DND-41 (cell line): ENCODE results near the gene THBS4.
A peak's percentile ranks its signal among the peaks of the same experiment; 100 is the strongest.

Source experiments
- ATAC-seq: fragments of 200-7000 bp; cut with Tn5 transposase; 3 replicates; pipeline ENCODE4 v1.9.1; 2021; ENCODE audit warnings: low read depth; ENCODE audit not compliant: insufficient read depth
- DNase-seq: peaks from one replicate; pipeline ENCODE4 v3.0.0-alpha.2; 2020
- H2AFZ ChIP-seq: 2 replicates; pipeline ENCODE4 v1.6.0; 2012; ENCODE audit warnings: low read depth, low read length
- H3K27ac ChIP-seq: 2 replicates; pipeline ENCODE4 v1.5.1; 2012; ENCODE audit warnings: low read length, inconsistent platforms
- H3K27me3 ChIP-seq: fragments of 200-600 bp; sonication (generic); 2 replicates; pipeline ENCODE4 v1.6.0; 2012; ENCODE audit warnings: low read length, mild to moderate bottlenecking, inconsistent platforms; ENCODE audit not compliant: insufficient read depth, poor library complexity
- H3K36me3 ChIP-seq: 2 replicates; pipeline ENCODE4 v1.5.1; 2012; ENCODE audit warnings: low read length, inconsistent platforms; ENCODE audit not compliant: insufficient read depth
- H3K4me1 ChIP-seq: 2 replicates; pipeline ENCODE4 v1.5.1; 2012; ENCODE audit warnings: mild to moderate bottlenecking, low read length; ENCODE audit not compliant: insufficient read depth
- H3K4me2 ChIP-seq: 2 replicates; pipeline ENCODE4 v1.6.0; 2012; ENCODE audit warnings: mild to moderate bottlenecking, moderate library complexity, low read length, inconsistent platforms; ENCODE audit not compliant: insufficient read depth
- H3K4me3 ChIP-seq, 2 experiments: fragments of 200-600 bp in 1 of 2; shearing (Covaris generic) in 1 of 2; 2 replicates each; pipeline ENCODE4 v1.5.1; 2012 to 2016; ENCODE audit warnings: inconsistent platforms in 2 of 2, low read length in 2 of 2, mild to moderate bottlenecking in 2 of 2, low read depth in 1 of 2, moderate library complexity in 1 of 2
- H3K79me2 ChIP-seq: 2 replicates; pipeline ENCODE4 v1.6.0; 2012; ENCODE audit warnings: low read length, inconsistent platforms; ENCODE audit not compliant: insufficient read depth
- H3K9ac ChIP-seq: 2 replicates; pipeline ENCODE4 v1.6.0; 2012; ENCODE audit warnings: low read depth, mild to moderate bottlenecking, inconsistent platforms, low read length, moderate library complexity
- H3K9me3 ChIP-seq: 2 replicates; pipeline ENCODE4 v1.5.1; 2012; ENCODE audit warnings: low read length, moderate library complexity, mild to moderate bottlenecking, inconsistent platforms; ENCODE audit not compliant: insufficient read depth, severe bottlenecking
- H4K20me1 ChIP-seq: 2 replicates; pipeline ENCODE4 v1.6.0; 2012; ENCODE audit warnings: low read length; ENCODE audit not compliant: insufficient read depth
- CTCF ChIP-seq: IDR thresholded peaks from 2 replicates; pipeline ENCODE4 v1.5.1; 2012; ENCODE audit warnings: borderline replicate concordance, low read length, moderate library complexity, mild to moderate bottlenecking; ENCODE audit not compliant: poor library complexity, severe bottlenecking; ENCODE audit errors: extremely low read depth
- EZH2 ChIP-seq: IDR thresholded peaks from 3 replicates; pipeline ENCODE4 v1.6.1; 2012; ENCODE audit warnings: borderline replicate concordance, low read depth, mild to moderate bottlenecking, moderate library complexity, low read length, inconsistent platforms; ENCODE audit not compliant: severe bottlenecking

THBS4 gene

GRCh38 chr5:80078921-80079320, 43.8 kb downstream of the THBS4 start:
- H3K4me3 ChIP-seq = no peak overlapping the region
- no peaks in the 10 kb centered on the region for H4K20me1 ChIP-seq
- no peak for TF ChIP-seq EZH2
- no peak for TF ChIP-seq CTCF
- H3K79me2 ChIP-seq = no peaks in the 10 kb centered on the region
- no peak overlapping the region for H3K27ac ChIP-seq
- H3K4me1 ChIP-seq = no peaks in the 10 kb centered on the region
- no peak overlapping the region for H2AFZ ChIP-seq
- H3K4me2 ChIP-seq = no peak overlapping the region
- no peak overlapping the region for H3K9ac ChIP-seq
- DNase-seq (no peak), ATAC-seq (no peak)
- no peaks in the 10 kb centered on the region for H3K9me3 ChIP-seq
- H3K36me3 ChIP-seq = no peaks in the 10 kb centered on the region
- H3K27me3 ChIP-seq = no peaks in the 10 kb centered on the region

- Histone ChIP-seq H4K20me1 (no peaks in the 10 kb centered on the region), H3K36me3 (no peaks in the 10 kb centered on the region), H3K4me3 (no peak overlapping the region), H3K4me2 (no peak overlapping the region), H2AFZ (peak overlapping the region; percentile 34; the same call in 1 of the 2 replicates), H3K27me3 (no peaks in the 10 kb centered on the region), H3K27ac (no peak overlapping the region), H3K9me3 (no peaks in the 10 kb centered on the region), H3K79me2 (no peaks in the 10 kb centered on the region), H3K9ac (no peak overlapping the region), H3K4me1 (no peaks in the 10 kb centered on the region)
- ATAC-seq (no peak), DNase-seq (no peak)
- no peak for TF ChIP-seq EZH2
- TF ChIP-seq CTCF = no peak
Measured at GRCh38 chr5:80082281-80082680, 47.1 kb downstream of the THBS4 start.

- DNase-seq = no peak
- H3K79me2 ChIP-seq = no peaks in the 10 kb centered on the region
- ATAC-seq = no peak
- no peaks in the 10 kb centered on the region for H3K9me3 ChIP-seq
- H3K36me3 ChIP-seq = no peaks in the 10 kb centered on the region
- no peak overlapping the region for H3K9ac ChIP-seq
- H3K4me2 ChIP-seq = no peak overlapping the region
- no peaks in the 10 kb centered on the region for H4K20me1 ChIP-seq
- no peaks in the 10 kb centered on the region for H3K27me3 ChIP-seq
- no peak for TF ChIP-seq EZH2
- TF ChIP-seq CTCF = peak; percentile 53
- no peak overlapping the region for H2AFZ ChIP-seq
- H3K4me1 ChIP-seq = no peaks in the 10 kb centered on the region
- H3K27ac ChIP-seq = no peak overlapping the region
- no peak overlapping the region for H3K4me3 ChIP-seq
Measured at GRCh38 chr5:80082731-80083100, 47.6 kb downstream of the THBS4 start.
